Kidney tubule cell (primary cell): ENCODE data around the gene ODAPH.
"Not testable (repeated sequence)": the region's sequence is repeated elsewhere in the genome, so short reads cannot be mapped to it uniquely, and the experiment has no call there.

Experiments used
- DNase-seq: peaks from one replicate; pipeline ENCODE4 v3.0.0-alpha.2; 2018; ENCODE audit warnings: low spot score

Gene ODAPH

GRCh38 chr4:75555294-75556164 is at the start of gene ODAPH:
Gene ODAPH (plus strand): TSS chr4:75556066. CDS start chr4:75556083, 17 bp downstream.
- DNase-seq = peak; percentile 96

GRCh38 chr4:75509592-75509991 is 46.3 kb upstream of the ODAPH start:
- DNase-seq = not testable (repeated sequence)

GRCh38 chr4:75511841-75512240 is 44.0 kb upstream of the ODAPH start:
- no peak for DNase-seq

- DNase-seq = peak; percentile 77
These were observed 43.3 kb upstream of the ODAPH start for GRCh38 chr4:75512386-75513211.

GRCh38 chr4:75513526-75514130 is 42.2 kb upstream of the ODAPH start:
- DNase-seq = no peak

- DNase-seq = peak; percentile 98
These were observed 41.5 kb upstream of the ODAPH start, which contains the start of the genes RCHY1 and THAP6 for GRCh38 chr4:75514131-75514948. Gene RCHY1 (minus strand): TSS chr4:75514403. CDS start chr4:75514286, 117 bp downstream. Gene THAP6 (plus strand): TSS chr4:75514473. CDS start chr4:75515453, 980 bp downstream.

- DNase-seq = no peak
These were observed 40.8 kb upstream of the ODAPH start for GRCh38 chr4:75514949-75515612.

- DNase-seq = no peak
These were observed 39.7 kb upstream of the ODAPH start for GRCh38 chr4:75516144-75516543.

GRCh38 chr4:75519452-75519851 is 36.4 kb upstream of the ODAPH start:
- not testable (repeated sequence) for DNase-seq

- DNase-seq = no peak
These were observed 30.8 kb upstream of the ODAPH start for GRCh38 chr4:75525086-75525485.

- DNase-seq = no peak
These were observed 30.0 kb upstream of the ODAPH start for GRCh38 chr4:75525910-75526309.

GRCh38 chr4:75527482-75527881 is 28.4 kb upstream of the ODAPH start:
- no peak for DNase-seq

- no peak for DNase-seq
These were observed 25.1 kb upstream of the ODAPH start for GRCh38 chr4:75530556-75531322.

GRCh38 chr4:75531536-75532143 is 24.2 kb upstream of the ODAPH start:
- not testable (repeated sequence) for DNase-seq

- not testable (repeated sequence) for DNase-seq
These were observed 22.5 kb upstream of the ODAPH start for GRCh38 chr4:75533339-75533887.

- not testable (repeated sequence) for DNase-seq
These were observed 21.9 kb upstream of the ODAPH start for GRCh38 chr4:75533926-75534325.

- not testable (repeated sequence) for DNase-seq
These were observed 18.6 kb upstream of the ODAPH start for GRCh38 chr4:75537308-75537707.

- DNase-seq = peak; percentile 99
These were observed 13.0 kb upstream of the ODAPH start for GRCh38 chr4:75542824-75543223.

- not testable (repeated sequence) for DNase-seq
These were observed 11.6 kb upstream of the ODAPH start for GRCh38 chr4:75544220-75544619.
